Colonic mucosa (tissue), 4 donors: ENCODE data around the gene STOML2. TPM values are rescaled to one million over a fixed set of nuclear protein-coding genes. Genes with fewer than 3 reads are reported as not detected.
A peak's percentile ranks its signal among the peaks of the same experiment; 100 is the strongest.

ENCODE experiments used
- DNase-seq: peaks from one replicate; pipeline ENCODE4 v3.0.0-alpha.2; 2020
- H3K27ac ChIP-seq: fragments of 200-600 bp; one replicate; pipeline ENCODE4 v1.8.0; 2021
- H3K27me3 ChIP-seq: fragments of 200-600 bp; one replicate; pipeline ENCODE4 v1.8.0; 2021
- H3K36me3 ChIP-seq: fragments of 200-600 bp; one replicate; pipeline ENCODE4 v1.8.0; 2021
- H3K4me1 ChIP-seq: fragments of 200-600 bp; one replicate; pipeline ENCODE4 v1.8.0; 2021; ENCODE audit warnings: mild to moderate bottlenecking
- H3K4me3 ChIP-seq: fragments of 200-600 bp; one replicate; pipeline ENCODE4 v1.8.0; 2021
- H3K9ac ChIP-seq, 2 donors: one replicate each; pipeline ENCODE4 v1.7.0; 2013; ENCODE audit warnings: control low read depth in 2 of 2, low read depth in 2 of 2, low read length in 2 of 2
- H3K9me3 ChIP-seq: fragments of 200-600 bp; one replicate; pipeline ENCODE4 v1.8.0; 2021
- CTCF ChIP-seq: fragments of 200-600 bp; IDR thresholded peaks from one replicate; pipeline ENCODE4 v1.8.0; 2022; ENCODE audit warnings: antibody characterized with exemption, mild to moderate bottlenecking
- intact Hi-C: fragments of 100-400 bp; cut with DNase I; formaldehyde crosslinking; loops from one replicate; pipeline ENCODE4 v1.14.1; 2022
- total RNA-seq, 2 donors: library from RNA; stranded (reverse); fragmentation: NEBNext Ultra II Directional in 1 of 2; extraction: Animal tissue kit (Norgen Biotek cat#: 25700) in 1 of 2; gene quantifications; one replicate each; pipeline ENCODE4 v1.2.1, GENCODE V29; 2021
- donor health status: healthy.
- donor health status: DM: no; HTN: no; CAD: no.
- donor health status: DM: no; HTN: no; CAD: no.

Gene STOML2
- total RNA-seq, 2 donors from 2014 or later = 111 to 233 TPM

DNA sequence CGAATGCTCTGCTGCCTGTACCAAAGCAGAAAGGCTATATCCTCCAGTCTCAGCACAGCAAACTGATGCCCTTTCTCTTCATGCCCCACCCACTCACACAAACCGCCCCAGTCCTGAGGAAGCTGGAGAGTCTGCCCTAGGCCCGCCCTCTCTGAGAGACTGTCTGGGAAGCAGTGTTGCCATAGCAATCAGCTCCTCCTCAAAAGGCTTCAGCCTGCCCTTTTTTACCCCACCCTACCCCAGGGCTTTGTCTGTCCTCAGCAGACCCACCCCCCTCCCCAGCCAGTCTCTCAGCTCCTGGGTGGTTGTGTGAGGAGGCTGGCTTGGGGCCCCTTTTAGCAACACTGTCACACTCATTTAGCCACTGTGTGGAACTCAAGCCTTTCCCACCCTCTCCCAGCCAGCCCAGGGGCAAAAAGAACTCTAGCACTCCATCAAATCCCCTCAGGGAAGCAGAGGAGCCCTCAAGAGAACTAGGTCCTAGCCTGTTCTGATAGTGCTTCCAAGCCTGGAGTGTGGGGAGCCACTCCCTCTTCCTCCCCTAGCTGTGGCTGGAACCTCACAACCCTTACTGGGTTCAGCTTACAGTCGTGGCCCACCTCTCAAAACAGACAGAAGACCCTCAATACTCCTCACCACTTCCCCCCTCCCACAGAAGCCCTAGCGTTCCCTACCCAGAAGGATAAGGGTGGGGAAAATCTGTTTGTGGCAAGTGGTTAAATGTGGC lies 11.3 kb upstream of the STOML2 start:
- intact Hi-C loops = no loop called here
- H3K9me3 ChIP-seq = no peaks in the 10 kb centered on the region
- peak overlapping the region; percentile 74 to 93 for H3K9ac ChIP-seq
- DNase-seq = peak; percentile 95
- no peaks in the 10 kb centered on the region for H3K36me3 ChIP-seq
- H3K4me3 ChIP-seq = peak overlapping the region; percentile 38
- TF ChIP-seq CTCF = no peak
- no peaks in the 10 kb centered on the region for H3K27me3 ChIP-seq
- peaks cover 6% of the 10 kb centered on the region for H3K4me1 ChIP-seq
- peak overlapping the region; percentile 91 for H3K27ac ChIP-seq

GRCh38 chr9:35112257-35113020 lies 9.5 kb upstream of the STOML2 start:
- Histone ChIP-seq H3K36me3 (peaks cover 7% of the 10 kb centered on the region), H3K9me3 (no peaks in the 10 kb centered on the region), H3K4me3 (no peak overlapping the region), H3K27me3 (no peaks in the 10 kb centered on the region), H3K9ac (peak overlapping the region in 1 of 2 donors; percentile 68), H3K27ac (peak overlapping the region; percentile 66), H3K4me1 (peaks cover 6% of the 10 kb centered on the region)
- TF ChIP-seq CTCF = no peak
- intact Hi-C loops = no loop called here
- no peak for DNase-seq

DNA sequence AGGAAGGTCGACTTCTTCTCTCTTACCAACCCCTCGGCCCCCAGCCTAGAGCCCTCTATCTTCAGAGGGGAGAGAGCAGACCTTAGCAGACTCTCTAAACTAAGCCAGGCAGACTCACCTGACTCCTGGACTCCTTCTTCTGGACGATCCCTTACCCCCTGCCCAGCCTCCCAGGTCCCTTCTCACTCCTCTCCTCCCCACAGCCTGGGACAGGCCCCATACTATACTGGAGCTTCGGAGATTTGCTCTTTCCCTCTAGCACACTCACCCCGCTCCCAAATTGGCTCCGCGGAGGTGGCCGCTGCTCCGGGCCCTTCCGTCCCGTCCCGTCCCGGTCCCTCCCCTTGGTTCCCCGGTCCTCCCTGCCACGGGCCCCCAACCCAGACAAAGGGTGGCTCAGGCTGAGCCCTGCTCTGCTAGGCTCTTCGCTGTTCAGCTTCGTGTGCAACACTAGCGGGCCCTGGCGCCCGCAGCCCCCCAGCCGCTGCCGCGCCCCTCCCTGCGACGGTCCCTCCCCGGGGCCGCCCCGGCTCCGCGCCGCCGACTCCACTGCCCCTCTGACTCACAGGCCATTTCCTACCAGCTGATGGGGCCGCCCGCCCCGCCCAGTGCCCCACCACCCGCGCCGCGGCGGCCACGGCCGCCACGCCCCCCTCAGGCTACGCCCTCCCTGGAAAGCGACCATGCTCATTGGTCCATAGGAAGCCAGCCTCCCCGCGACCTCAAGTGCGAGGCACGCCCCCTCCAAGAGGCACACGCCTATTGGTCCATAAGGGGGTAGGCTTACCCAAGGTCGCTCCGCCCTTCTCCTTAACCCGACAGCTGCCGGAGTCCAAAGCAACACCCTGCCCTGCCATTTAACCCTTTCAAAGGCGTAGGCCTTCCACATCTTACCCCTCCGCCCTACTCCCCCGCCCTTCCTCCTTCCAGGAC lies 8.3 kb upstream of the STOML2 start:
- Histone ChIP-seq H3K9me3 (no peaks in the 10 kb centered on the region), H3K27ac (peak overlapping the region; percentile 70), H3K4me3 (peak overlapping the region; percentile 86), H3K36me3 (peaks cover 7% of the 10 kb centered on the region), H3K4me1 (peaks cover 6% of the 10 kb centered on the region), H3K27me3 (no peaks in the 10 kb centered on the region), H3K9ac (peak overlapping the region; percentile 78 to 82)
- intact Hi-C loops = no loop called here
- peak; percentile 98 for DNase-seq
- no peak for TF ChIP-seq CTCF

DNA sequence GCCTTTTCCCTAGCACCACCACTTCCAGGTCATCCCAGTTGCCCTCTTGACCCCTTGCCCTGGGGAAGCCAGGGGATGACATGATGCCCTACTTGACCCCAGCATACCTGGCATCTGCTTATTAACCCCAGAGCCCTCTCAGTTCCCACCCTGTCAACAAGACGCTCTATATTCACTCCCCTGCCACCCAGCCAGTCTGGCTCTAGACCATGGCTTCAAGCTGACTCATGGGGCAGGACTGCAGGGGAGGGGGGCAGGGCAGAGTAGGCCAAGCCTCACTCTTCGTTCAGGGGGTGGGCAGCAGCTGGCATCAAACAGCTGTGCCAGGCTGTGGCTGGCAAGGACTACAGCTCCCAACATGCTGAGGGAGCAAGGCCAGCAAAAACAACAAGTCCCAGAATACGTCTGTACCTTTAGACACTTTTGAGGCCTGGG lies 7.4 kb upstream of the STOML2 start:
- Histone ChIP-seq H3K36me3 (peaks cover 7% of the 10 kb centered on the region), H3K9me3 (no peaks in the 10 kb centered on the region), H3K27me3 (no peaks in the 10 kb centered on the region), H3K9ac (peak overlapping the region in 1 of 2 donors; percentile 78), H3K4me3 (no peak overlapping the region), H3K27ac (no peak overlapping the region), H3K4me1 (peaks cover 6% of the 10 kb centered on the region)
- TF ChIP-seq CTCF = no peak
- intact Hi-C loops = no loop called here
- no peak for DNase-seq

DNA sequence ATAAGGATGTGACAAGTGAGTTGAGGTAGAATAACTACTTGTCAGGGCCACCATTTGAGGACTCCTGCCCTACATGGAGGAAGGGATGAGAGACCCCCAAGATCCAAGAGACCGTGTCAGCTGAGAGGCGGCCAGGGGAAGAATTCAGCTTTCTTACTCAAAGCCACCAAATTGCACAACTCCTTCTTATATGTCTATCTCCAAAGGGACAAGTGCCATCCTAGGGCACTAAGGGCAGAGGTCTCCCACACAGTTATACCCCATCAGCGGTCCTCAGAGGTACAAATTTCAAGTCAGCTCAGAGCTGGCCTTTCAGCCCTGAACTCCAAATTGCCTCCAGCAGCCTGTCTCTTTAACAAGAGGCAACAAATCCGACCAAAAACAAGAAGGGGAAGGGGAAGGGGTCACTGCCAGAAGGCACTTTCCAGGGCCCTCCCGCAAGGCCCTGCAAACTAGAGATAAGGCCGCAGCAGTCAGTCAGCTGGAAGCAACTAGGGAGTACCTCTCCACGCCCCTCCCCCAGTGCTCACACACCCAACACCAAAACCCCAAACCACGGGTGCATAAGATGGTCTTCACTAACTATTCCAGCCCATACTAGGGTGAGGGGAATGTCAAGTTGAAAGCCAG lies 6.1 kb upstream of the STOML2 start:
- Histone ChIP-seq H3K36me3 (peaks cover 7% of the 10 kb centered on the region), H3K9me3 (no peaks in the 10 kb centered on the region), H3K27ac (no peak overlapping the region), H3K4me3 (no peak overlapping the region), H3K27me3 (no peaks in the 10 kb centered on the region), H3K9ac (no peak overlapping the region), H3K4me1 (no peaks in the 10 kb centered on the region)
- intact Hi-C loops = no loop called here
- DNase-seq = no peak
- no peak for TF ChIP-seq CTCF
